IMR-90 (cell line): ENCODE data around the gene MRTFA. TPM values are rescaled to one million over a fixed set of nuclear protein-coding genes. Genes with fewer than 3 reads are reported as not detected.
A peak's percentile ranks its signal among the peaks of the same experiment; 100 is the strongest.

Experiments used
- ATAC-seq: fragments of 200-7000 bp; cut with Tn5 transposase; 2 replicates; pipeline ENCODE4 v1.9.1; 2020; ENCODE audit warnings: low read depth, mild to moderate bottlenecking, moderate library complexity
- BruUV-seq: library from RNA; stranded (reverse); fragments of 400-500 nt; replicated peaks from 2 replicates; lab custom pipeline; 2021; lab: Mats Ljungman, UMichigan
- CTCF ChIA-PET: fragments of 300-600 bp; formaldehyde crosslinking; extraction: SDS; loops from one replicate; lab custom pipeline; 2021; ENCODE audit warnings: antibody characterized with exemption; lab: Yijun Ruan, JAX
- POLR2A ChIA-PET: fragments of 300-600 bp; sonication (Branson Sonifier 250); formaldehyde crosslinking; loops from one replicate; lab custom pipeline; 2022; ENCODE audit warnings: antibody characterized with exemption; ENCODE audit not compliant: unreplicated experiment; lab: Charles Lee
- DNase-seq: peaks from one replicate; pipeline ENCODE4 v3.0.0; 2013
- H2AFZ ChIP-seq: replicated peaks from 2 replicates; pipeline ENCODE3; 2013; ENCODE audit warnings: low read length, mild to moderate bottlenecking; ENCODE audit not compliant: poor library complexity
- H2AK5ac ChIP-seq: 2 replicates; pipeline ENCODE4 v1.6.1; 2013; ENCODE audit warnings: low read depth, low read length, inconsistent platforms
- H2AK9ac ChIP-seq: replicated peaks from 2 replicates; pipeline ENCODE3; 2013; ENCODE audit warnings: mild to moderate bottlenecking, low read depth, low read length, moderate library complexity; ENCODE audit not compliant: poor library complexity
- H2BK120ac ChIP-seq: 2 replicates; pipeline ENCODE4 v1.6.1; 2013; ENCODE audit warnings: low read depth, low read length, inconsistent platforms
- H2BK15ac ChIP-seq: 3 replicates; pipeline ENCODE4 v1.6.1; 2013; ENCODE audit warnings: low read depth, low read length, inconsistent platforms
- H2BK20ac ChIP-seq: 2 replicates; pipeline ENCODE4 v1.6.1; 2013; ENCODE audit warnings: low read depth, mild to moderate bottlenecking, inconsistent platforms, low read length, moderate library complexity
- H2BK5ac ChIP-seq: 2 replicates; pipeline ENCODE4 v1.6.1; 2013; ENCODE audit warnings: mild to moderate bottlenecking, low read depth, low read length, inconsistent platforms; ENCODE audit not compliant: poor library complexity, severe bottlenecking
- H3K14ac ChIP-seq: replicated peaks from 2 replicates; pipeline ENCODE4 v1.6.1; 2013; ENCODE audit warnings: low read depth, low read length, inconsistent platforms
- H3K18ac ChIP-seq: 2 replicates; pipeline ENCODE4 v1.6.1; 2013; ENCODE audit warnings: low read depth, low read length, control low read depth
- H3K23ac ChIP-seq: 2 replicates; pipeline ENCODE4 v1.6.1; 2013; ENCODE audit warnings: low read depth, low read length, inconsistent platforms
- H3K27ac ChIP-seq: 2 replicates; pipeline ENCODE4 v1.5.1; 2013; ENCODE audit warnings: mild to moderate bottlenecking, control low read depth, low read length; ENCODE audit not compliant: insufficient read depth
- H3K27me3 ChIP-seq: 2 replicates; pipeline ENCODE4 v1.6.1; 2013; ENCODE audit warnings: low read length; ENCODE audit not compliant: control insufficient read depth, insufficient read depth
- H3K36me3 ChIP-seq: 2 replicates; pipeline ENCODE4 v1.6.1; 2013; ENCODE audit warnings: low read length, mixed read lengths; ENCODE audit not compliant: control insufficient read depth, insufficient read depth
- H3K4ac ChIP-seq: 2 replicates; pipeline ENCODE4 v1.6.1; 2013; ENCODE audit warnings: low read depth, low read length, inconsistent platforms
- H3K4me1 ChIP-seq: 2 replicates; pipeline ENCODE4 v1.6.1; 2013; ENCODE audit warnings: low read length, mixed read lengths; ENCODE audit not compliant: control insufficient read depth, insufficient read depth
- H3K4me2 ChIP-seq: 2 replicates; pipeline ENCODE4 v1.6.1; 2013; ENCODE audit warnings: low read depth, mild to moderate bottlenecking, control low read depth, low read length, moderate library complexity
- H3K4me3 ChIP-seq: 2 replicates; pipeline ENCODE4 v1.5.1; 2013; ENCODE audit warnings: low read depth, mild to moderate bottlenecking, control low read depth, low read length, moderate library complexity; ENCODE audit not compliant: insufficient read depth
- H3K56ac ChIP-seq: 2 replicates; pipeline ENCODE4 v1.6.1; 2013; ENCODE audit warnings: low read length, inconsistent platforms; ENCODE audit not compliant: insufficient read depth; ENCODE audit errors: extremely low read depth
- H3K79me1 ChIP-seq, 2 experiments: 2 replicates each; pipeline ENCODE4 v1.6.1; 2013; ENCODE audit warnings: low read length in 2 of 2, inconsistent platforms in 1 of 2, low read depth in 1 of 2
- H3K9ac ChIP-seq: 2 replicates; pipeline ENCODE4 v1.6.1; 2013; ENCODE audit warnings: low read depth, low read length, control low read depth
- H3K9me1 ChIP-seq: 2 replicates; pipeline ENCODE4 v1.6.1; 2013; ENCODE audit warnings: low read length, inconsistent platforms; ENCODE audit not compliant: insufficient read depth
- H3K9me3 ChIP-seq: 2 replicates; pipeline ENCODE4 v1.6.1; 2013; ENCODE audit warnings: low read length; ENCODE audit not compliant: control insufficient read depth, insufficient read depth
- H4K20me1 ChIP-seq: 2 replicates; pipeline ENCODE4 v1.6.1; 2013; ENCODE audit warnings: low read length, inconsistent platforms; ENCODE audit not compliant: insufficient read depth
- H4K5ac ChIP-seq: 2 replicates; pipeline ENCODE4 v1.6.1; 2013; ENCODE audit warnings: mild to moderate bottlenecking, low read depth, low read length, control low read depth
- H4K8ac ChIP-seq, 2 experiments: 2 replicates each; pipeline ENCODE4 v1.6.1; 2013; ENCODE audit warnings: low read depth in 2 of 2, low read length in 2 of 2, control low read depth in 1 of 2, inconsistent platforms in 1 of 2
- H4K91ac ChIP-seq: 2 replicates; pipeline ENCODE4 v1.6.1; 2013; ENCODE audit warnings: low read depth, low read length, inconsistent platforms; ENCODE audit not compliant: insufficient read depth
- CEBPB ChIP-seq: IDR thresholded peaks from 2 replicates; pipeline ENCODE4 v1.6.1; 2012; ENCODE audit warnings: low read depth, low read length, improper control_type of control experiment
- CHD1 ChIP-seq: IDR thresholded peaks from 2 replicates; pipeline ENCODE4 v1.6.1; 2012; ENCODE audit warnings: low read depth, low read length, improper control_type of control experiment
- MAZ ChIP-seq: IDR thresholded peaks from 2 replicates; pipeline ENCODE4 v1.6.1; 2012; ENCODE audit warnings: low read depth, mild to moderate bottlenecking, low read length, improper control_type of control experiment, moderate library complexity, borderline replicate concordance
- NFE2L2 ChIP-seq: fragments of 150-350 bp; IDR thresholded peaks from 2 replicates; pipeline ENCODE4 v1.6.1; 2016; ENCODE audit warnings: low read depth, mild to moderate bottlenecking, low read length
- POLR2A ChIP-seq: IDR thresholded peaks from 2 replicates; pipeline ENCODE4 v1.6.1; 2012; ENCODE audit warnings: mild to moderate bottlenecking, low read depth, low read length
- RCOR1 ChIP-seq: IDR thresholded peaks from 2 replicates; pipeline ENCODE4 v1.6.1; 2012; ENCODE audit warnings: mild to moderate bottlenecking, low read length, improper control_type of control experiment; ENCODE audit not compliant: insufficient replicate concordance
- WGBS, 2 experiments: methylation state at CpG; one replicate each; pipeline versions ENCODE4 v1.1.5 to v1.1.7; 2013; ENCODE audit warnings: missing lambda C conversion rate in 2 of 2; ENCODE audit not compliant: insufficient read length in 1 of 2; ENCODE audit errors: extremely low coverage in 2 of 2; 5-methylcytosine and 5-hydroxymethylcytosine counted together
- dilution Hi-C: fragments of 300-500 bp; cut with HindIII; formaldehyde crosslinking; loops from one replicate; pipeline ENCODE4 v1.14.3; 2018; ENCODE audit warnings: low sequenced_read_pairs; ENCODE audit not compliant: unreplicated experiment
- in situ Hi-C: fragments of 300-500 bp; cut with MboI; formaldehyde crosslinking; loops from 3 replicates; pipeline ENCODE4 v1.14.3; 2019; ENCODE audit warnings: low sequenced_read_pairs, inconsistent platforms, mixed read lengths
- intact Hi-C: fragments of 100-400 bp; cut with micrococcal nuclease; formaldehyde crosslinking; loops from 2 replicates; pipeline ENCODE4 v1.10.0; 2022
- polyA plus RNA-seq, 3 experiments: library from polyadenylated mRNA; depleted of rRNA; stranded (reverse); fragments of >200 nt; gene quantifications; 2 replicates each; pipeline ENCODE4 v1.2.3, GENCODE V29; 2012; ENCODE audit warnings: low replicate concordance in 1 of 3
- total RNA-seq: library from RNA; depleted of rRNA; stranded (reverse); fragments of >200 nt; gene quantifications from 2 replicates; pipeline ENCODE4 v1.2.3, GENCODE V29; 2012

The MRTFA gene
- total and polyA plus RNA-seq, 2 of the 4 experiments (the other 2 are of a cell fraction) = 12.5 to 17.2 TPM

DNA sequence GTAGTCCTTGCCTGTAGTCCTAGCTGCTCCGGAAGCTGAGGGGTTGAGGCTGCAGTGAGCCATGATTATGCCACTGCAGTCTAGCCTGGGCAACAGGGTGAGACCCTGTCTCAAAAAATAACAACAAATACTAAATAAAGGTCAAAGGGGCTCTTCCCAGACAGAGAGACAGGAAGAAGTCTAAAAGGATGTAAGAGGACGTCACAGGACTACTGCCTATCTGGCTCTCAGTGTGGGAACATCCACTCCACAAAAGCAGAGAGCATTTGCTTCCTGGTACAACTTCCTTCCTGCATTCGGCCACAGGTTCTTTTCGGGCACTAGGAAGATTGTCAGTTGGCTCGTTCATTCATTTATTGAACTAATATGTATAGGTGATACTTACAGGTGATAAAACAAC is 155.5 kb downstream of the MRTFA start:
- Histone ChIP-seq H4K91ac (no peak overlapping the region), H4K8ac (no peak overlapping the region), H3K23ac (peak overlapping the region; percentile 59; the same call in 1 of the 2 replicates), H2BK120ac (no peak overlapping the region), H2BK5ac (no peak overlapping the region), H3K36me3 (peaks cover 3% of the 10 kb centered on the region; the same call in 1 of the 2 replicates), H4K20me1 (peaks cover 24% of the 10 kb centered on the region), H4K5ac (no peak overlapping the region), H3K27me3 (no peaks in the 10 kb centered on the region), H3K27ac (no peak overlapping the region), H3K9ac (no peak overlapping the region), H3K18ac (no peak overlapping the region), H3K9me1 (peaks cover 21% of the 10 kb centered on the region), H2AFZ (no peak overlapping the region), H3K79me1 (peaks cover 42 to 79% of the 10 kb centered on the region in 2 experiments), H2AK5ac (0 out of 2 replicates have a peak overlapping the region, but pooled peaks have one; percentile 20), H3K4me3 (no peak overlapping the region), H2BK15ac (no peak overlapping the region), H2AK9ac (no peak overlapping the region), H3K4me1 (peaks cover 18% of the 10 kb centered on the region), H3K4me2 (no peak overlapping the region), H2BK20ac (no peak overlapping the region), H3K56ac (no peak overlapping the region), H3K9me3 (no peaks in the 10 kb centered on the region), H3K4ac (no peak overlapping the region), H3K14ac (no peak overlapping the region)
- BruUV-seq = no TSS peak
- CTCF ChIA-PET = no interaction called here
- in situ Hi-C loops = no loop called here
- no peak for ATAC-seq
- DNase-seq = no peak
- intact Hi-C loops = no loop called here
- dilution Hi-C loops = no loop called here
- POLR2A ChIA-PET = no interaction called here
- 100% methylated on average over 1 of the region's 5 CpGs; no CpG with 5 or more reads in 1 of the 2 experiments for WGBS, 2 experiments
- TF ChIP-seq RCOR1 (no peak), CHD1 (no peak), POLR2A (no peak), MAZ (no peak), CEBPB (no peak), NFE2L2 (no peak)
